Parathyroid adenoma (tissue), 2 donors: Measurements from ENCODE around the gene CNR2.
A peak's percentile ranks its signal among the peaks of the same experiment; 100 is the strongest.

Source experiments
- H2AFZ ChIP-seq: fragments of 300-600 bp; sonication (generic); one replicate; pipeline ENCODE4 v1.7.0; 2017; ENCODE audit warnings: antibody characterized with exemption, mild to moderate bottlenecking
- H3K27ac ChIP-seq: fragments of 300-600 bp; sonication (generic); one replicate; pipeline ENCODE4 v1.7.0; 2017
- H3K27me3 ChIP-seq: fragments of 300-600 bp; sonication (generic); one replicate; pipeline ENCODE4 v1.7.0; 2017; ENCODE audit warnings: low read length; ENCODE audit not compliant: control insufficient read depth, insufficient read depth
- H3K36me3 ChIP-seq: fragments of 300-600 bp; sonication (generic); one replicate; pipeline ENCODE4 v1.7.0; 2017; ENCODE audit warnings: low read length; ENCODE audit not compliant: control insufficient read depth, insufficient read depth
- H3K4me1 ChIP-seq: fragments of 300-600 bp; sonication (generic); one replicate; pipeline ENCODE4 v1.7.0; 2017; ENCODE audit warnings: control low read depth
- H3K4me2 ChIP-seq: fragments of 300-600 bp; sonication (generic); one replicate; pipeline ENCODE4 v1.7.0; 2017; ENCODE audit warnings: low read length
- H3K4me3 ChIP-seq: fragments of 300-600 bp; sonication (generic); one replicate; pipeline ENCODE4 v1.7.0; 2017; ENCODE audit warnings: low read depth, low read length
- H3K79me2 ChIP-seq: fragments of 300-600 bp; sonication (generic); one replicate; pipeline ENCODE4 v1.7.0; 2017; ENCODE audit warnings: control low read depth
- H3K9ac ChIP-seq: fragments of 300-600 bp; sonication (generic); one replicate; pipeline ENCODE4 v1.7.0; 2017; ENCODE audit warnings: mild to moderate bottlenecking
- H3K9me3 ChIP-seq: fragments of 300-600 bp; sonication (generic); one replicate; pipeline ENCODE4 v1.7.0; 2017; ENCODE audit warnings: low read length; ENCODE audit not compliant: control insufficient read depth
- TF ChIP-seq, protein P1 (sequence below): fragments of 300-600 bp; sonication (generic); IDR thresholded peaks from one replicate; pipeline ENCODE4 v1.7.0; 2017; ENCODE audit warnings: antibody characterized with exemption, mild to moderate bottlenecking
- donor health status: primary hyperparathyroidism.

Gene CNR2

GRCh38 chr1:23825076-23825761 is 87.9 kb downstream of the CNR2 start, which contains the start of gene HMGCL:
HMGCL (minus strand) TSS chr1:23825429; CDS start chr1:23825415, 14 bp downstream.
- H3K4me2 ChIP-seq: peak within 1 kb of the TSS; percentile 90
- H3K36me3 ChIP-seq: no peaks in the 10 kb centered on the region
- TF ChIP-seq, protein P1, sequence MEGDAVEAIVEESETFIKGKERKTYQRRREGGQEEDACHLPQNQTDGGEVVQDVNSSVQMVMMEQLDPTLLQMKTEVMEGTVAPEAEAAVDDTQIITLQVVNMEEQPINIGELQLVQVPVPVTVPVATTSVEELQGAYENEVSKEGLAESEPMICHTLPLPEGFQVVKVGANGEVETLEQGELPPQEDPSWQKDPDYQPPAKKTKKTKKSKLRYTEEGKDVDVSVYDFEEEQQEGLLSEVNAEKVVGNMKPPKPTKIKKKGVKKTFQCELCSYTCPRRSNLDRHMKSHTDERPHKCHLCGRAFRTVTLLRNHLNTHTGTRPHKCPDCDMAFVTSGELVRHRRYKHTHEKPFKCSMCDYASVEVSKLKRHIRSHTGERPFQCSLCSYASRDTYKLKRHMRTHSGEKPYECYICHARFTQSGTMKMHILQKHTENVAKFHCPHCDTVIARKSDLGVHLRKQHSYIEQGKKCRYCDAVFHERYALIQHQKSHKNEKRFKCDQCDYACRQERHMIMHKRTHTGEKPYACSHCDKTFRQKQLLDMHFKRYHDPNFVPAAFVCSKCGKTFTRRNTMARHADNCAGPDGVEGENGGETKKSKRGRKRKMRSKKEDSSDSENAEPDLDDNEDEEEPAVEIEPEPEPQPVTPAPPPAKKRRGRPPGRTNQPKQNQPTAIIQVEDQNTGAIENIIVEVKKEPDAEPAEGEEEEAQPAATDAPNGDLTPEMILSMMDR: no peak
- H3K27me3 ChIP-seq: no peaks in the 10 kb centered on the region
- no peaks in the 10 kb centered on the region for H3K79me2 ChIP-seq
- H3K4me3 ChIP-seq: peak within 1 kb of the TSS; percentile 99
- peak within 1 kb of the TSS; percentile 90 for H3K27ac ChIP-seq
- peak within 1 kb of the TSS; percentile 93 for H2AFZ ChIP-seq
- H3K4me1 ChIP-seq: no peaks in the 10 kb centered on the region
- H3K9me3 ChIP-seq: no peaks in the 10 kb centered on the region
- H3K9ac ChIP-seq: peak within 1 kb of the TSS; percentile 93

- Histone ChIP-seq H3K27ac (peak overlapping the region; percentile 90), H2AFZ (peak overlapping the region; percentile 93), H3K27me3 (no peaks in the 10 kb centered on the region), H3K9ac (peak overlapping the region; percentile 93), H3K36me3 (no peaks in the 10 kb centered on the region), H3K4me2 (peak overlapping the region; percentile 90), H3K4me1 (no peaks in the 10 kb centered on the region), H3K9me3 (no peaks in the 10 kb centered on the region), H3K79me2 (no peaks in the 10 kb centered on the region), H3K4me3 (peak overlapping the region; percentile 99)
- TF ChIP-seq, protein P1: no peak
Observed at GRCh38 chr1:23824711-23825075, 88.5 kb downstream of the CNR2 start.

DNA sequence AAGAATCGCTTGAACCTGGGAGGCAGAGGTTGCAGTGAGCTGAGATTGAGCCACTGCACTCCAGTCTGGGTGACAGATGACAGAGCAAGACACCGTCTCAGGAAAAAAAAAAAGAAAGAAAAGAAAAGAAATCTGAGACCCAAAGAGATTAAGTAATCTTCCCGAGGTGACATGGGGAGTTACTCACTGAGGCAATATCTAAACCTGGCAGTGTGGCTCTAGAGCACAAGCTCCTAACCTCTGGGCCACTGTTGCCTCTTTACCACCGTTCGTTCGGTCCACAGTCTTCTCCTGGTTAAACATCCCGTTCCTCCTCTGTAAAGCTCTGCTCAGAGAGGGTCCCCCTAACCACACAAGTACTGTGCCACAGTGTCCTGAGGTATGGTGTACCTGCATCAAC is 89.4 kb downstream of the CNR2 start:
- Histone ChIP-seq H2AFZ (no peak overlapping the region), H3K4me1 (no peaks in the 10 kb centered on the region), H3K27me3 (no peaks in the 10 kb centered on the region), H3K4me3 (no peak overlapping the region), H3K9me3 (no peaks in the 10 kb centered on the region), H3K27ac (no peak overlapping the region), H3K9ac (no peak overlapping the region), H3K36me3 (no peaks in the 10 kb centered on the region), H3K4me2 (peak overlapping the region; percentile 35), H3K79me2 (no peaks in the 10 kb centered on the region)
- TF ChIP-seq, protein P1: no peak
